ENCODE measurements around the gene PLD2.

The PLD2 gene

DNA sequence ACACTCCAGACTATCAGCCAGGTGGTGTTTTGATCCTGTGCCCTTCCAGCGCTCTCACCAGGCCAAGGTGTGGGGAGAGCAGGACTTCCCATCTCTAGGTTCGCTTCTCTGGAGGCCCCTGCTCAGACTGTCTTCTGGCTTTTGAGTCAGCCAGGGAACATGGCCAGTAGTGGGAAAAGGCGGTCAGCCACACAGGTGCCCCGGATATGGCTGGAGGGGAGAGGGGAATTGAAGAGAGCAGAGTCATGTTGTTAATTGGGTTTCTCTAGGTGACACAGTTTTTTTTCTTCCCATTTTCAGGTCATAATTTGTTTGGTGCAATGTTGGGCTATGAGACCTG, 27.7 kb downstream of the PLD2 start:
- Mint-ChIP-seq H3K9me3 (no peaks in the 10 kb centered on the region), H3K4me3 (peak overlapping the region; percentile 92), H3K27me3 (no peaks in the 10 kb centered on the region), H3K36me3 (peaks cover 8% of the 10 kb centered on the region), H3K4me1 (peaks cover 33% of the 10 kb centered on the region), H3K27ac (peak overlapping the region; percentile 94)
- DNase-seq (ENCODE audit: low spot score in 2 of 2): no peak
- no peak for ATAC-seq (ENCODE audit: low read depth)

DNA sequence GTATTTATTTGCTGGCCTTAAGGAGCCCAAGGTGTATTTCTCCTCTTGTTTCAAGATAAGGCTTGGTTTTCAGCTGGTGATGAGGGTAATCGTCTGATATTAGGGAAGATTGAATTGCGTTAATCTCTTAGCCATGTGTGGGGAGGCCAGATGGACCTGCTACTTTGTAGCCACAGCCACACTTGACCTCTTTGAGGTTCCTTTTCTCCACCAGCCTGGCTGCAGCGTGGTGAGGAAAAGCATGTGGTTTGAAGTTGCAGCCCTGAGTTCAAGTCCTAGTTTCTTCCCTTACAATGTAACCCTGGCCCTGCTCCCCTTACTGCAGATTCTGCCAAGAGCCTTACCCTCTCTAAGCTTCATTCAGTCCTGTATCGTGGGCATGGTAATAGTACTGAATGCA, 29.3 kb downstream of the PLD2 start:
- H3K9me3 Mint-ChIP-seq: no peaks in the 10 kb centered on the region
- H3K4me3 Mint-ChIP-seq: no peak overlapping the region
- H3K36me3 Mint-ChIP-seq: peaks cover 11% of the 10 kb centered on the region
- DNase-seq (ENCODE audit: low spot score in 2 of 2) (no peak), ATAC-seq (ENCODE audit: low read depth) (no peak)
- no peaks in the 10 kb centered on the region for H3K27me3 Mint-ChIP-seq
- peaks cover 43% of the 10 kb centered on the region for H3K4me1 Mint-ChIP-seq
- peak overlapping the region; percentile 65 for H3K27ac Mint-ChIP-seq

DNA sequence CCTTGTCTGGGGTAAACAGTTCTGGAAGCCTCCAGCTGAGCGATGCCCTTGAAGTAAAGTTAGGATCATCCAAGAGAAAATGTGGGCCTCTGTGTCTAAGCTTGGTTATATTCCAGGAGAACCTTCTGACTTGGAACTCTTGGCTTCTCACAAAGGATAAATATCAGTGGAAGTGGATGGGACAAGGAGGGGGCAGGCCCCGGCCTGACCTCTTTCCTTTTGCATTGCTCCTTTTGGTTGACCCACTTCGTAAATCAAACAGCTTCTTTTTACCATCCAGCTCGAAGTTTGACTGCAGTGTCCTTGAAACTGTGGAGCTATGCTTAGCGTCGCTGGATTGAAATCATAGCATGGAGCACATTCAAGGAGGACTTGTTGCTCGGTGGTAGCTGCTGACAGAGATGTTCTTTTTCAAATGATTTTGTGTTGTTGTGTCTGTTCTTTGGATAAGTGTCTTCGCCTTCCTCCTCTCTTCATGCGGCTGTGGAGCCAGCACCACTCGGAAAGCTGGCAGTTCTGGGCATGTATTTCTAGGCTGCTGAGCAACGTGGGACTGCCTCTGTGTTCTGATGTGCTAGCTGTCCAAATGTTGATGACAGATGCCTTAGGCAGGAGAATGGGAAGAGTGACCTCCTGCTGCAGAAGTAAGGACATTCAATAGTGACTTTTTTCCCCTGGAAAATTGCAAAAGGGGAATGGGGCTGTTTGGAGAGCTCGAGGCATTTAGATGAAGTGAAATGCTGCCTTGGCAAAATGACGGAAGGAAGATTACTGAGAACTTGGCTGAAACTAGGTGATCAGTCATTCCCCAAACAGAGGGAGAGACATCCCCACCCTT, 30.7 kb downstream of the PLD2 start:
- ATAC-seq (ENCODE audit: low read depth) (no peak), DNase-seq (ENCODE audit: low spot score in 2 of 2) (no peak)
- Mint-ChIP-seq H3K4me3 (no peak overlapping the region), H3K27me3 (no peaks in the 10 kb centered on the region), H3K36me3 (peaks cover 11% of the 10 kb centered on the region), H3K27ac (no peak overlapping the region), H3K9me3 (no peaks in the 10 kb centered on the region), H3K4me1 (peaks cover 49% of the 10 kb centered on the region)

DNA sequence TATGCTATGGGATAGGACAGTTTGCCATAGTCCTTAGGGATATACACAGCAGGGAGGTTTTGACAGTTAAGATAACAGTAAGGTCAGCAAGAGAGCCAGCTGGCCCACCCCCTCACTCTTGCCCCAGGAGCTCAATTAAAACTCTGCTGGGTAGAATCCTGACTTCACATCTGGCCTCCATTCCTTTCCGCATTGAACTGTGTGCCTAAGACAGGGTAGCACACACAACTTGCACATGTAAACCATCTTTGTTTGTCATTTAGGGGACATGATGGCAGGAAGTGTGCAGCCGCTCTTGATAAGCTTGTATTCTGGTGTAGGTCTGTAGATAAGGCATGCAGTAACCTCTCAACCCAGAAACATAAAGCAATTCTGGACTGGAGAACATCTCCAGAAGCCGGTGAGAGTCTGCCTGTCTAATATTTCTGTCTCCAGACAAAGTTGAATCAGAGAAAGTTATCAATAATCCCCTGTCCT, 31.4 kb downstream of the PLD2 start:
- no peak overlapping the region for H3K27ac Mint-ChIP-seq
- no peak overlapping the region for H3K4me3 Mint-ChIP-seq
- no peaks in the 10 kb centered on the region for H3K27me3 Mint-ChIP-seq
- no peak for DNase-seq (ENCODE audit: low spot score in 2 of 2)
- peaks cover 51% of the 10 kb centered on the region for H3K4me1 Mint-ChIP-seq
- H3K9me3 Mint-ChIP-seq: no peaks in the 10 kb centered on the region
- peaks cover 11% of the 10 kb centered on the region for H3K36me3 Mint-ChIP-seq
- no peak for ATAC-seq (ENCODE audit: low read depth)

DNA sequence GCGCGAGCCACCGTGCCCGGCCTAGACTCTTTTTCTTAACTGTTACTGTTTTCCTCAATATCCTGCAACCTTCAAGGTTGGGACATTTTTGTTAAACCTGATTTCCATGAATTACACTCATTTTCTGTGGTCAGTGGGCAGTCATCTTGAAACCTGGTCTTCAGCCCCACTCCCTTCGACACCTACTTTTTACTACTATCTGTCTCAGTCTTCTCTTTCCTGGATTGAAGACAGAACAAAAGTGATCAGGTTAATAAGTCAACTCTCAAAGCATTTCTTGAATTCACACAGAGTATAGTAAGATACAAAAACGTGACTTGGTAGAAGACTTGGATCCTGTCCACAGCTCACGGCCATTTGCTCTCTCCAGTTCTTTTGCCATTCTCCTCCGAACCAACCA, 32.3 kb downstream of the PLD2 start:
- Mint-ChIP-seq H3K27me3 (no peaks in the 10 kb centered on the region), H3K4me1 (peaks cover 46% of the 10 kb centered on the region), H3K4me3 (no peak overlapping the region), H3K9me3 (no peaks in the 10 kb centered on the region), H3K36me3 (peaks cover 9% of the 10 kb centered on the region), H3K27ac (no peak overlapping the region)
- DNase-seq (ENCODE audit: low spot score in 2 of 2) (no peak), ATAC-seq (ENCODE audit: low read depth) (no peak)

DNA sequence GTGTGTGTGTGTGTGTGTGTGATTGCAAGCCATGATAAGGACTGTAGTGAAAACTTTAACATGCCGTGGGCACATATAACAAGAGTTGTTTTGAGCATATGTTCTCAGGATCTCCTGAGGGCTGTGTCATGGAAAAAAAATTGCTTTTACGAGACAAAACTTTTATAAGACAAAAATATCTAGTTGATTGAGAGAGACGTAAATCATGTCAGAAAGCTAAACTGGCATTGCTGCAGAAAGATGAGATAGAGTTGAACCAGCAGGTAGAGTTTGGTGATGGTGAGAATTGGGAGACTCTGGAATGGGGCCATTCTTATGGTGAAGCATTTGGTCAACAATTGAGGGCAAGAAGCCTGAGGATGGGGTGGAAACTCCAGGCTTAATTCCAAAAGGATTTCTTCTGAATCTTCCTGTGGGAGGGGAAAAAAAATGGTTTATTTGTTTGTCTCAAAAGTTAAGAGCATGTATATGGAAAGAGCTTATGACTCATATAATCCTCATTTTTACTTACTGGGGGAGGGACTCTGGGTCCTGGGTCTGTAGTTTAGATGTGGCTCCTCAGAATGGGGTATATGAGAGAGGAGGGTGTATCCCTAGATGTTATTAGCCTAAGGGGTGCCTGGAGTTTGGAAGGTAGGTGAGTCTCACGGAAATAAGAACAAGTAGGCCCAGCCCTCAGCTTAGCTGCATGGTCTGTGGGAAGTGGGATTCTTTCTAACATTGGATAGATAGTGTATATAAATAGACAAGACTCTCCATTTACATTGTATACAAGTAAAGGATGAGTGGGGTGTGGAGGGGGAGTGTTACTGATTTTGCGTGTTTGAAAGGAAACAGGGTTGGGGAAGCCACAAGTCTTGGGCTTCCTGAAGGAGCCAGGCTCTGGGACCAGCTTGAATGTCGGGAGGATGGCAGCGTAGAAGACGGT, 33.3 kb downstream of the PLD2 start:
- ATAC-seq (ENCODE audit: low read depth) (no peak), DNase-seq (ENCODE audit: low spot score in 2 of 2) (no peak)
- Mint-ChIP-seq H3K9me3 (no peaks in the 10 kb centered on the region), H3K27ac (peak overlapping the region; percentile 15), H3K36me3 (peaks cover 10% of the 10 kb centered on the region), H3K4me1 (peaks cover 47% of the 10 kb centered on the region), H3K27me3 (no peaks in the 10 kb centered on the region), H3K4me3 (no peak overlapping the region)

DNA sequence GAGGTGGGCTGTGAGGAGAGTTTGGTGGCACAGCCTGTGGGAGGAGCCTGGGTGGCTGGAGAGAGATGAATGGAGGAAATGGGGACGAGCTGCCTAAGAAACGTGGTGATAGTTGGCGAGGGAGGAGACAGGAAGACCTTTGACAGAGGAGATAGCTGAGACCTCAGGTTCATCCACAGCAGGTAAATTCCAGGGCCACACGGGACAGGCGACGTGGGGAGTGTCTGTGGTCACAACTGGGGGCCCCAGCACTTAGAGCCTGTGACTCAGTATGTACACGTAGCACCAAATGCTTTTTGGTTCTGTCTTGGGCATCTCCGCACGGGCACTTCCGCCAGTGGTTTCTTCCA, 33.9 kb downstream of the PLD2 start:
- Mint-ChIP-seq H3K36me3 (peaks cover 12% of the 10 kb centered on the region), H3K4me1 (peaks cover 46% of the 10 kb centered on the region), H3K27ac (peak overlapping the region; percentile 15), H3K4me3 (no peak overlapping the region), H3K9me3 (no peaks in the 10 kb centered on the region), H3K27me3 (no peaks in the 10 kb centered on the region)
- ATAC-seq (ENCODE audit: low read depth): no peak
- DNase-seq (ENCODE audit: low spot score in 2 of 2): no peak

DNA sequence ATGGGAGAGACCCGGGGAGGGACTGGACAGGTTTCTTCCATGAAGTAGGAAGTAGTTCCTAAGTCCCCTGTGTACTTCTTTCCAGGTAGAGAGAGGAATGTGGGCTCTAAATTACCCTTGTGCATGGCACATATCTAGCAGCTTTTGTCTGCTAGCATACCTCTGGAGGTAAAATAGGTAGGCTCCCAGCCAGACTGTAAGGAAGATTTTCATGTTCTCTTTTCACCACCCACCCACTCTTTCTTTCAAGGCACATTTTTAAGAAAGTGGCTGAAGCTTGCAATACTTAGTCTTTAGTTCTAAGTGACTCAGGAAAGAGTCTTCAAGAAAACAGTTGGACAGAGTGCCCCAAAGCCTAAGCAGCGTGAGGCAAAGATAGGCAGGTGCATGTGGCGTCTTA, 35.4 kb downstream of the PLD2 start:
- ATAC-seq (ENCODE audit: low read depth) (no peak), DNase-seq (ENCODE audit: low spot score in 2 of 2) (no peak)
- Mint-ChIP-seq H3K27me3 (no peaks in the 10 kb centered on the region), H3K4me1 (peaks cover 42% of the 10 kb centered on the region), H3K36me3 (peaks cover 12% of the 10 kb centered on the region), H3K27ac (no peak overlapping the region), H3K9me3 (no peaks in the 10 kb centered on the region), H3K4me3 (no peak overlapping the region)

DNA sequence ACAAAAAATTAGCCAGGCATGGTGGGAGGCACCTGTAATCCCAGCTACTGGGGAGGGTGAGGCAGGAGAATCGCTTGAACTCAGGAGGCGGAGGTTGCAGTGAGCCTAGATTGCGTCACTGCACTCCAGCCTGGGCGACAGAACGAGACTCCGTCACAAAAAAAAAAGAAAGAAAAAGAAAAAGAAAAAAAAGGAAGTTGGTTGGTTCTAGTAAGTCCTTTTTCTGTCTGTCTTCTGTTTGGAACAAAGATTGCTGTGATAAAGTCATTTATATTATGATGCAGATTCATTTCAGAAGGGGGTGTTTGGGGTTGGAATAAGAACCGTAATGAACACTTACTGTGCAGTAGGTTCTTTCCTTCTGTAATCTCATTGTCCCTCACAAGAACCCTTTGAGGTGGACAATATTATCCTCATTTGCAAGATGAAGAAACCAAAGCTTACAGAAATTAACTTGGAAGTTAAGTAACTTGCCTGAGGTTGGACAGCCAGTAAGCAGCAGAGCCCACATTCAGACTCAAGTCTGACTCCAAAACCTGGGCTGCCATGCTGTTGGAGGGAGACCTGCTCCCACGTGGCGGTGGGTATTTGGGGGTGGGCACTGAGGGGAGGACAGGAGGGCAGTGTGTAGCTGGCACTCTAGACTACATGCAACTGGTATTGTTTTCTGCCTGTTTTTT, 36.5 kb downstream of the PLD2 start:
- H3K4me1 Mint-ChIP-seq: peaks cover 43% of the 10 kb centered on the region
- DNase-seq (ENCODE audit: low spot score in 2 of 2) (no peak), ATAC-seq (ENCODE audit: low read depth) (no peak)
- no peaks in the 10 kb centered on the region for H3K27me3 Mint-ChIP-seq
- no peaks in the 10 kb centered on the region for H3K9me3 Mint-ChIP-seq
- no peak overlapping the region for H3K27ac Mint-ChIP-seq
- H3K36me3 Mint-ChIP-seq: peaks cover 8% of the 10 kb centered on the region
- H3K4me3 Mint-ChIP-seq: no peak overlapping the region

DNA sequence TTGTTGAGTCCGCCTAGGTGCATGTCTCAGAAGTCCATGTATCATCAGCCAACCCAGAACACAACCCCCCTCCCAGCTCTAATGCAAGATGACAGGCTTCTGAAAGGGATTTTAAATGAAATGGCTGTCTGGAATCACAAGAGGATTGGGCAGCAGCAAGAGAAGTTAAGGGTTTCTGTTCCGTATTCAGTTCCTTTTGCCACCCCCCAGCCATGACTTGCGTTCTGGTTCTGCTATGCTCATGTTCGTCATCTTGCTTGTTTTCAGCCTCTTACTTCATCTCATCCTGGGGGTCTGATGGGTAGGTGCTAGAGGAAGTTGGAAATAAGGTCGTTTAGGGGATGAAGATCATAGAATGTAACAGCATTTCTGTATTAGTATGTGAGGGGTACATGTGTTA, 38.2 kb downstream of the PLD2 start:
- DNase-seq (ENCODE audit: low spot score in 2 of 2) (no peak), ATAC-seq (ENCODE audit: low read depth) (peak; percentile 48)
- H3K9me3 Mint-ChIP-seq: no peaks in the 10 kb centered on the region
- H3K4me3 Mint-ChIP-seq: no peak overlapping the region
- no peaks in the 10 kb centered on the region for H3K27me3 Mint-ChIP-seq
- H3K4me1 Mint-ChIP-seq: peaks cover 39% of the 10 kb centered on the region
- peaks cover 9% of the 10 kb centered on the region for H3K36me3 Mint-ChIP-seq
- no peak overlapping the region for H3K27ac Mint-ChIP-seq

DNA sequence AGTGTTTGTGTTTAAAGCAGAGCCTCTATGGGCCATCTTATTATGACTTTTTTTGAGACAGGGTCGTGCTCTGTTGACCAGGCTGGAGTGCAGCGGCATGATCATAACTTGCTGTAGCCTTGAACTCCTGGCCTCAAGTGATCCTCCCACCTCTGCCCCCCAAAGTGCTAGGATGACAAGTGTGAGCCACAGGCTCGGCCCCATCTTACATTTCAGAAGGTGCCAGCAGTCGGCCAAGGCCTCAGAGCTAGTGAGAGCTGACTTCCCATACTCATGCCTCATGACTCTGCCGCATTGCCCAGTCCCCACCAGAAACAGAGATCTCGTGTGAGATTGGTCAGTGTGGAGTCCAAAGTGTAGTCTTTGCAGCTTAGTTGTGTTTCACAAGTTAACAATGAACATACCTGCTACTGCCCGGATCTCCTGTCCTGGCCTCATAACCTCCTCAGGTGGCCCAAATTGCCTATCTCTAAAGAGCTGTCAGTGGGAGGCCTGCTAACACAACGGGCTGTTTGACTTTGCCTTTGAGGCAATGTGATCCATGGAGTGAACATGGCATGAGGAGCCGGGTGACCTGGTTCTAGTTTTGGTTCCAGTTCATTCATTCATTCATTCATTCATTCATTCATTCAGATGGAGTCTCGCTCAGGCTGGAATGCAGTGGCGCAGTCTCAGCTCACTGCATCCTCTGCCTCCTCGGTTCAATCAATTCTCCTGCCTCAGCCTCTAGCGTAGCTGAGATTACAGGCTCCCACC, 39.9 kb downstream of the PLD2 start:
- H3K27ac Mint-ChIP-seq: no peak overlapping the region
- peaks cover 34% of the 10 kb centered on the region for H3K4me1 Mint-ChIP-seq
- peaks cover 10% of the 10 kb centered on the region for H3K36me3 Mint-ChIP-seq
- ATAC-seq (ENCODE audit: low read depth): no peak
- H3K4me3 Mint-ChIP-seq: no peak overlapping the region
- no peak for DNase-seq (ENCODE audit: low spot score in 2 of 2)
- no peaks in the 10 kb centered on the region for H3K27me3 Mint-ChIP-seq
- H3K9me3 Mint-ChIP-seq: no peaks in the 10 kb centered on the region

DNA sequence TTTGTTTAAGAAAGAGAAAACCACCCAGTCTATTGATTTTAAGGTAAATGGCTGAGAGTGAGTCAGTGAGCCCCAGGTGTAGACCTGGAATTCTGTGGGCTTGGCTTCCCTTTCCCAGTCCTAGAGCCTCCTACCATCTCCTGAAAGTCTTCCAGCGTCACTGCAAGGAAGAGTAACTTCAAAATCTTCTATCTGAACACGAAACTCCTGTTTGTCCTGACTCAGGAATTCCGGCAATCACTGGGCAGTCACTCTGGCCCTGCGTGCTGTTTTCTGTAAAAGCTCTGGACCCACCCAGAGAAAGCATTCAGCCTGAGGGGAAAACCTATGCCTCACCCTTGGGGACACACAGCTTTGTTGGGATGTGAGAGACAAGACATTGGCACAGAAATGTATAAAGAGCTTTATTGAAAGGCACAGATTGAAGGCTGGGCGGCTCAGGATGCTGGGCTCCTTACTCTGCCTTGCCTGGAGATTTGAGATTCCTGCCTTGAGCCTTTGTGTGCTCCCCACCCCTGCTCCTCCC, 42.1 kb downstream of the PLD2 start:
- no peak for DNase-seq (ENCODE audit: low spot score in 2 of 2)
- peaks cover 37% of the 10 kb centered on the region for H3K4me1 Mint-ChIP-seq

DNA sequence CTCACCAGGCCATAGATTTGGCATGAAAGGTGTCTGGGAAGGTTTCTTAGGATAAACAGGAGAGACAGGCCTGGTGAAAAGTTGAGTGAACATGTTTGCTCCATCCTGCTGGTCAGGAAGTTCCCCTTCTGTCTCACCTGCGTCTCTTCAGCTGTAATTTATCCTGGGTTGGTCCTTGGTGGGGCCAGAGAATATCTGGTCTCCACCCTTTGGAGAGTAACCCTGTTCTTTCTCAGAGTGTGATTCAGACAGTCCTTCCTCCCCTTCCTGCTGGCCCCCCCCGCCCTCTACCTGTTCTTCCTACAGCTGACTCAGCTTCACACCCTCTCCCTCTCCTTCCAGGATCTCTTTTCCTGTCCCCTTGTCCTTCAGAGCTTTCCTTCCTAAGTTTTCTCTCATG, 43.3 kb downstream of the PLD2 start:
- H3K4me1 Mint-ChIP-seq: peaks cover 28% of the 10 kb centered on the region
- ATAC-seq (ENCODE audit: low read depth) (no peak), DNase-seq (ENCODE audit: low spot score in 2 of 2) (no peak)
- peaks cover 2% of the 10 kb centered on the region for H3K9me3 Mint-ChIP-seq
- H3K27ac Mint-ChIP-seq: peak overlapping the region; percentile 39
- H3K27me3 Mint-ChIP-seq: no peaks in the 10 kb centered on the region
- H3K36me3 Mint-ChIP-seq: peaks cover 18% of the 10 kb centered on the region
- H3K4me3 Mint-ChIP-seq: no peak overlapping the region

More for the DNA sequence above, 42.1 kb downstream of the PLD2 start:
- Mint-ChIP-seq H3K9me3 (peaks cover 2% of the 10 kb centered on the region), H3K36me3 (peaks cover 15% of the 10 kb centered on the region), H3K27me3 (no peaks in the 10 kb centered on the region), H3K27ac (peak overlapping the region; percentile 39), H3K4me3 (no peak overlapping the region)
- no peak for ATAC-seq (ENCODE audit: low read depth)

Measured in memory B cell (primary cell).